WTC11 (cell line): Measurements from ENCODE around the gene SHOC2. TPM values are rescaled to one million over a fixed set of nuclear protein-coding genes. Genes with fewer than 3 reads are reported as not detected.
A peak's percentile ranks its signal among the peaks of the same experiment; 100 is the strongest.

Experiments
- ATAC-seq: fragments of 200-7000 bp; cut with Tn5 transposase; 2 replicates; pipeline ENCODE4 v1.10.0; 2021; ENCODE audit warnings: mild to moderate bottlenecking, moderate library complexity
- CTCF ChIA-PET: fragments of 300-600 bp; sonication (Branson Sonifier 250); formaldehyde crosslinking; loops from one replicate; lab custom pipeline; 2021; ENCODE audit warnings: antibody characterized with exemption; lab: Charles Lee
- POLR2A ChIA-PET: fragments of 350-600 bp; sonication (Branson Sonifier 250); formaldehyde crosslinking; loops from one replicate; lab custom pipeline; 2021; ENCODE audit warnings: antibody characterized with exemption; lab: Charles Lee
- DNase-seq: peaks from one replicate; pipeline ENCODE4 v3.0.0; 2021; ENCODE audit warnings: low spot score
- H3K27ac Mint-ChIP-seq: 2 replicates; pipeline ENCODE4 v1.8.0; 2021; ENCODE audit warnings: mixed read lengths
- H3K27me3 Mint-ChIP-seq: 2 replicates; pipeline ENCODE4 v1.8.0; 2021; ENCODE audit warnings: low read depth, mild to moderate bottlenecking, moderate library complexity, mixed read lengths
- H3K36me3 Mint-ChIP-seq: 2 replicates; pipeline ENCODE4 v1.8.0; 2021; ENCODE audit warnings: mixed read lengths
- H3K4me1 Mint-ChIP-seq: 2 replicates; pipeline ENCODE4 v1.8.0; 2022; ENCODE audit warnings: mixed read lengths
- H3K4me3 Mint-ChIP-seq: 2 replicates; pipeline ENCODE4 v1.8.0; 2021; ENCODE audit warnings: mild to moderate bottlenecking, moderate library complexity, mixed read lengths
- H3K9me3 Mint-ChIP-seq: 2 replicates; pipeline ENCODE4 v1.8.0; 2021; ENCODE audit warnings: mixed read lengths
- ATF1 ChIP-seq: sonication (generic); formaldehyde crosslinking; IDR thresholded peaks from 2 replicates; pipeline ENCODE4 v1.8.1; 2023; ENCODE audit warnings: mild to moderate bottlenecking, moderate library complexity, missing genetic modification reagents
- ATF6 ChIP-seq: sonication (generic); formaldehyde crosslinking; IDR thresholded peaks from 2 replicates; pipeline ENCODE4 v1.8.1; 2023; ENCODE audit warnings: mild to moderate bottlenecking, missing genetic modification reagents
- CBFB ChIP-seq: sonication (generic); formaldehyde crosslinking; IDR thresholded peaks from 2 replicates; pipeline ENCODE4 v1.8.1; 2022; ENCODE audit warnings: mild to moderate bottlenecking, low read depth, missing genetic modification reagents
- E2F1 ChIP-seq: sonication (generic); formaldehyde crosslinking; IDR thresholded peaks from 2 replicates; pipeline ENCODE4 v1.8.0; 2022; ENCODE audit warnings: mild to moderate bottlenecking, missing genetic modification reagents
- E2F5 ChIP-seq: sonication (generic); formaldehyde crosslinking; IDR thresholded peaks from 2 replicates; pipeline ENCODE4 v1.8.1; 2022; ENCODE audit warnings: mild to moderate bottlenecking, moderate library complexity, missing genetic modification reagents
- EMX1 ChIP-seq: fragments of 250-450 bp; sonication (Bioruptor Pico); IDR thresholded peaks from 2 replicates; pipeline ENCODE4 v1.8.0; 2021; ENCODE audit warnings: mild to moderate bottlenecking
- ESRRA ChIP-seq: sonication (generic); formaldehyde crosslinking; IDR thresholded peaks from 2 replicates; pipeline ENCODE4 v1.8.1; 2022; ENCODE audit warnings: mild to moderate bottlenecking, missing genetic modification reagents, borderline replicate concordance
- GABPB1 ChIP-seq: sonication (generic); formaldehyde crosslinking; IDR thresholded peaks from 2 replicates; pipeline ENCODE4 v1.8.1; 2023; ENCODE audit warnings: mild to moderate bottlenecking, missing genetic modification reagents
- GRHL2 ChIP-seq: fragments of 250-450 bp; sonication (Bioruptor Pico); IDR thresholded peaks from 2 replicates; pipeline ENCODE4 v1.8.0; 2022; ENCODE audit warnings: mild to moderate bottlenecking, moderate library complexity; ENCODE audit not compliant: insufficient replicate concordance, severe bottlenecking
- IRF1 ChIP-seq: sonication (generic); formaldehyde crosslinking; IDR thresholded peaks from 2 replicates; pipeline ENCODE4 v1.8.0; 2023; ENCODE audit warnings: missing genetic modification reagents
- KAT7 ChIP-seq: sonication (generic); formaldehyde crosslinking; IDR thresholded peaks from 2 replicates; pipeline ENCODE4 v1.8.1; 2023; ENCODE audit warnings: missing genetic modification reagents, mild to moderate bottlenecking, borderline replicate concordance
- MLX ChIP-seq: sonication (generic); formaldehyde crosslinking; IDR thresholded peaks from 2 replicates; pipeline ENCODE4 v1.8.1; 2023; ENCODE audit warnings: mild to moderate bottlenecking, missing genetic modification reagents, moderate library complexity
- NFATC4 ChIP-seq: fragments of 250-450 bp; sonication (Bioruptor Pico); IDR thresholded peaks from 2 replicates; pipeline ENCODE4 v1.9.0; 2021; ENCODE audit warnings: mild to moderate bottlenecking
- NFE2L1 ChIP-seq: sonication (generic); formaldehyde crosslinking; IDR thresholded peaks from 2 replicates; pipeline ENCODE4 v1.8.1; 2023; ENCODE audit warnings: missing genetic modification reagents
- NR2C2 ChIP-seq: sonication (generic); formaldehyde crosslinking; IDR thresholded peaks from 2 replicates; pipeline ENCODE4 v1.8.0; 2022; ENCODE audit warnings: mild to moderate bottlenecking, missing genetic modification reagents
- NR3C1 ChIP-seq: sonication (generic); formaldehyde crosslinking; conservative IDR thresholded peaks from 2 replicates; pipeline ENCODE4 v1.8.1; 2023; ENCODE audit warnings: low read depth, mild to moderate bottlenecking, missing genetic modification reagents
- OVOL2 ChIP-seq: fragments of 250-450 bp; sonication (Bioruptor Pico); IDR thresholded peaks from 2 replicates; pipeline ENCODE4 v1.9.0; 2021; ENCODE audit warnings: mild to moderate bottlenecking, borderline replicate concordance
- RELA ChIP-seq: sonication (generic); formaldehyde crosslinking; IDR thresholded peaks from 2 replicates; pipeline ENCODE4 v1.8.1; 2022; ENCODE audit warnings: missing genetic modification reagents, mild to moderate bottlenecking, borderline replicate concordance
- USF1 ChIP-seq: sonication (generic); formaldehyde crosslinking; IDR thresholded peaks from 2 replicates; pipeline ENCODE4 v1.8.0; 2022; ENCODE audit warnings: mild to moderate bottlenecking, missing genetic modification reagents
- ZNF281 ChIP-seq: sonication (generic); formaldehyde crosslinking; IDR thresholded peaks from 2 replicates; pipeline ENCODE4 v1.8.0; 2023; ENCODE audit warnings: mild to moderate bottlenecking, missing genetic modification reagents
- ZNF396 ChIP-seq: fragments of 250-450 bp; sonication (Bioruptor Pico); IDR thresholded peaks from 2 replicates; pipeline ENCODE4 v1.8.0; 2021; ENCODE audit warnings: mild to moderate bottlenecking, moderate library complexity, borderline replicate concordance
- total RNA-seq: library from RNA; stranded (reverse); gene quantifications from 3 replicates; pipeline ENCODE4 v1.2.3, GENCODE V29; 2021

Gene SHOC2
- total RNA-seq, 1 experiment from 2014 or later: 21.6 TPM

GRCh38 chr10:110880012-110880411, 39.4 kb upstream of the SHOC2 start (continued):
- TF ChIP-seq MLX (no peak), NFE2L1 (CRISPR knock-in tag) (no peak), KAT7 (CRISPR knock-in tag) (no peak), USF1 (CRISPR knock-in tag) (no peak), ATF6 (CRISPR knock-in tag) (no peak), IRF1 (no peak), ATF1 (no peak)
- TF ChIP-seq, all 79 proteins: peak for 0

GRCh38 chr10:110881247-110881646, 38.2 kb upstream of the SHOC2 start:
- CTCF ChIA-PET: interaction anchor here (0.6 kb wide), 1 partner anchor 26 kb away, joined by 4 read pairs; no protein-coding TSS in a partner anchor
- peaks cover 8% of the 10 kb centered on the region for H3K36me3 Mint-ChIP-seq

More at GRCh38 chr10:110881247-110881646, 38.2 kb upstream of the SHOC2 start:
- DNase-seq (no peak), ATAC-seq (no peak)
- Mint-ChIP-seq H3K4me3 (no peak overlapping the region), H3K4me1 (no peaks in the 10 kb centered on the region), H3K27me3 (no peaks in the 10 kb centered on the region), H3K27ac (peak overlapping the region; percentile 33; the same call in 1 of the 2 replicates), H3K9me3 (no peaks in the 10 kb centered on the region)
- POLR2A ChIA-PET: no interaction called here
- TF ChIP-seq CBFB (CRISPR knock-in tag) (no peak), RELA (no peak), OVOL2 (CRISPR knock-in tag) (no peak), GRHL2 (CRISPR knock-in tag) (no peak), NR3C1 (CRISPR knock-in tag) (no peak), ESRRA (CRISPR knock-in tag) (no peak), NR2C2 (CRISPR knock-in tag) (no peak), EMX1 (CRISPR knock-in tag) (no peak), GABPB1 (CRISPR knock-in tag) (no peak), ZNF281 (CRISPR knock-in tag) (no peak), IRF1 (no peak), NFATC4 (no peak), ATF1 (no peak), E2F5 (CRISPR knock-in tag) (no peak), ZNF396 (no peak), E2F1 (CRISPR knock-in tag) (no peak), ATF6 (CRISPR knock-in tag) (no peak)
